Measurements from ENCODE around the gene DNAJB1.
A peak's percentile ranks its signal among the peaks of the same experiment; 100 is the strongest.
"Not testable (repeated sequence)": the region's sequence is repeated elsewhere in the genome, so short reads cannot be mapped to it uniquely, and the experiment has no call there.

DNAJB1 gene

DNA sequence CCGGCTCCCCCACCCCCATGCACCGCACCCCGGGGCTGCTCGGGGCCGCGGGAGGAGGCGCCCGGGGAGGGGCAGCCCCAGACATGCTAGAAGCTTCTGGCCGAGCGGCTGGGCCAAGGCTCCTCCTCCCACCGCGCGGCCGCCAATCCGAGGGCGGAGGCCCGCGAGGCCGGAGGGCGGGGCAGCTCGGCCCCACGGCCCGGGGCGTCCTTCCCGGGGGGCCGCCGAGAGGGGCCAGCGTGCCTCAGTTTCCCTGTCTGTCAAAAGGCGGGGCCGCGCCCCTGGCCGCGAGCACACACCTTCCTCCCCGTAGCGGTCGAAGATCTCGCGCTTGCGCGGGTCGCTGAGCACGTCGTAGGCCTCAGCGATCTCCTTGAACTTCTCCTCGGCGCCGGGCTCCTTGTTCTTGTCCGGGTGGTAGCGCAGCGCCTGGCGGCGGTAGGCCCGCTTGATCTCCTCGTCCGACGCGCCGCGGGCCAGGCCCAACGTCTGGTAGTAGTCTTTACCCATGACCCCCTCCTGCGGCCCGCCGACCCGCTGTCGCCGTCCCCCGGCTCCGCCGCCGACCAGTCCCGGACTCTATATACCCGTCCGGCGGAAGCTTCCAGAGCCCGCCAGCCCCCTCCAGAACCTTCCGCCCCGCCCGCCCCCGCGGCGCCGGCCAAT, at the start of gene DNAJB1:
Gene DNAJB1 (minus strand): TSS at position 558 of the 666 bp plus-strand sequence. CDS start 48 bp downstream, at position 510.
- peak; percentile 68 for DNase-seq

DNA sequence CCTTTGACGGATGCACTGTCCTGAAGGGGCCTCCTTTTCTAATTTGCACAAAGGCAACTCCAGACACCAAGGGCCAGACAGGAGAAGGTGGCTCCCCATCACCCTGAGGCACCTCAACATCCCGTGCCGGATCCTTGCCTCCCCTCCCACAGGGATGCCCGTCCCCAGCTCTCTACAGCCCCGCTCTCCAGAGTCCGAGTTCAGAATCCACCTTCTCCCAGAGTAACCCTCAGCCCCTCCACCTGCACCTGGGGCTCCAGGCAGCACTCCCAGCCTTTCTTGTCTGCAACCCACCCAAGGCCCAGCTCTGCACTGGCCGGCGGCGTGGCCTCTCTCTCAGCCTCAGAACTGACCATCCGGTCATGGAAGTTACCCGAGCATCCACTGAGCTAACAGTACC, 48.9 kb upstream of the DNAJB1 start:
- no peak for DNase-seq

DNA sequence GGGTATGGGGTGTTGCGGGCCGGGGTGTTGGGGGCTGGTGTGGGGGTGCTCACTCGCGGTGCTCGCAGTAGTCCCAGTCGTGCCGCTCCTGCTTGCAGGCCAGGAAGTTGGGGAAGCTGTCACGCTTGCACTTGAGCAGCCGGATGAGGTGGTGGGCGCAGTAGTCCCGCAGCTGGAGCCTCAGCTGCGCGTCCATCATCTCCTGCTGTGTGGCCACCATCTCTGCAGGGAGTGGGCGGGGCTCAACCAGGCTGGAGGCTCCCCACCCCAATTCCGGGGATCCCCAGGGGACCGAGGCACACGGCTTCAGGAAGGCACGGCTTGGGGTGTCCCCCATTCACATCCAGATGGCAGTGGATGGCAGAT, 48.5 kb upstream of the DNAJB1 start:
- DNase-seq: no peak

DNA sequence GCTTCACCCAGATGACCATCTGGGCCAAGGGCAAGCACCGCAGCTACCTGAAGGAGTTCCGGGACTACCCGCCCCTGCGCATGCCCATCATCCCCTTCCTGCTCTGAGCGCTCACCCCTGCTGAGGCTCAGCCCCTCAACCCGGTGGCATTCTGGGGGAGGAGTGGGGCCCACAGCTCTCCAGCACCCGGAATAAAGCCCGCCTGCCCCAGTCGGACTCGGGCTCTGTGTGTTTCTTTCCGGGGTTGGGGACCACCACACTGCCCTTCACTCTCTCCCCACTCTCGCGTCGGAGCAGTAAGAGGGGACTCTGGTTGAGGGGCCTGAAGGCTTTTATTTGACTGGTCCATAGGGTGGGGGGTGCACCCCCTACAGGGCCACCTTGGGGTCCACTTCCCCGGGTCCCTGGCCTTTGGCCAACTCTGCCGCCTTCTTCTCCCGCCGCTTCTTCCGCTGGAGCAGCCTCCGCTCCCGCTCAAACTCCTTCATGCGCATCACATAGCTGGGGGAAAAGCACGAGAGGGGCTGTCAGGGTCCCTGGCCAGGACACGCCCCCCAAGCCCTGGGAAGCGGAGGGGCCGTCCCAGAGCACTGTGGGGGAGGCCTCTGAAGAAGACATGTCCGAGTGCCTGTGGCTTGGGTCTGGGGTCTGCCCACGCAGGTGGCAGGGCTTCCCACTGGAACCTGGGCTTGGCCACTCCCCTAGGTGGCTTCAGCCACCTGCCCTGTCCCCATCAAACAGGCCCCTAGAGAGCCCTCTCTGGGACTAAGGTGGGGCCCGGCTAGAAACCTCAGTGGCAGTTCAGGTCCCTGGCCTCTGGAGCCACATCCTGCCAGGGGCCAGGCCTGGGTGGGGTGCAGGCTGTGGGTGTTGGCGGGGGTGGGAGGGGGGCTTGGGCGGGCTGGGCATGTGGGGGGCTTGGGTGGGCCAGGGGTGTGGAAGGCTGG, 47.8 kb upstream of the DNAJB1 start:
- no peak for DNase-seq

DNA sequence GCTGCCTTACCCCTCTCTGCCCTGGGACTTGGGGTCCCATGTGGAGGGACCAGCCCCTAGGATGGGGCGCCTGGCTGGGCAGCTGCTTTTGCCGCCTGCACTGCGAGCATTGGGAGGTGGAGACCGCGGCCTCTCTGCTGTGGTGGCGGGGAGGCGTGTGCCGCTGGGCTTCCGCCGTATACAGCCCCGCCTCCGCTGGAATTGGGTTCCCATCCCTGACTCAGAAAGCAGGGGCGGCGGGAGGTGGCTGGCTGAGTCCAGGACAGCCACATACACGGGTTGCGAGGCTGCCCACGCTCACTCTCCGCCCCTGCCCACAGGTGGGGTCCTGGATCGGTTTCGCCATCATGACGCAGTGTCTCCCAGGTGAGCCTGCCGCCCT, 47.1 kb upstream of the DNAJB1 start:
- DNase-seq: no peak

DNA sequence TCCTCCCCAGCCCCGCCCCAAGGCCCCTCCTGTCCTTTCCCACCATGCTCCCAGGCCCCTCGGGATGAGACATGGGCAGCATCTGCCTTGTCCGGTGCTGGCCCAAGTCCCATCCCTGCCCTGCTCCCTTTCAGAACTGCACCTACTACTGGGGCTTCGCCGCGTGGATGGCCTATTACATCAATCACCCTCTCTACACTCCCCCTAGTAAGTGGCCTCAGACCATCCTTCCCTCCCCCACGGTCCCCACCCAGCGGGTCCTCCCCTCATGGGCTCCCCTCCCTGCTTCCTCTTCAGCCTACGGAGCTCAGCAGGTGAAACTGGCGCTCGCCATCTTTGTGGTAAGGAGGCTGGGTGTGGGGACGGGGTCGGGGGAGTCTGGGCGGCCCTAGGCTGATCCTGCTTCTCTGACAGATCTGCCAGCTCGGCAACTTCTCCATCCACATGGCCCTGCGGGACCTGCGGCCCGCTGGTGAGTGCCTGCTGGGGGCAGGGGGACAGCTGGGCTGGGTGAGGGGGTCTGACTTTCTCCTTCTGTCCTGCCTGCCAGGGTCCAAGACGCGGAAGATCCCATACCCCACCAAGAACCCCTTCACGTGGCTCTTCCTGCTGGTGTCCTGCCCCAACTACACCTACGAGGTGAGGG, 46.6 kb upstream of the DNAJB1 start:
- not testable (repeated sequence) for DNase-seq

DNA sequence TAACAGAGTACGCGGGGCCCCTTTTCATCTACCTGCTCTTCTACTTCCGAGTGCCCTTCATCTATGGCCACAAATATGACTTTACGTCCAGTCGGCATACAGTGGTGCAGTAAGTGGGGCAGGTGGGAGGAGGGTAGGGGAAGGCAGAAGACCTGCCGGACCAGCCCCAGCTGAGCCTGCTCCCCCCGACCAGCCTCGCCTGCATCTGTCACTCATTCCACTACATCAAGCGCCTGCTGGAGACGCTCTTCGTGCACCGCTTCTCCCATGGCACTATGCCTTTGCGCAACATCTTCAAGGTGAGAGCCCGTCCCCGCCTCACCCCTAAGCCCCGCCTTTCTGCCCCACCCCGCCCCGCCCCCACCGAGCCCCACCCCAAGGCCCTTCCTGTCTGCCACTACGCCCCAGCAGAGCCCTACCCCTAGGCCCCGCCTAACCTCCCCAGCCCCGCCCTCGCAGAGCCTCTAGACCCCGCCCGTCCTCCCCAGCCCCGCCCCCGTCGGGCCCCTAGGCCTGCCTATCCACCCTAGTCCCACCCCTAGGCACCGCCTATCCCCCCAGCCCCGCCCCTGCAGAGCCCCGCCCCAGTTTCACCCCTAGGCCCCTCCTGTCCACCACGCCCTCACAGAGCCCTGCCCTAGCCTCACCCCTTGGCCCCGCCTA, 45.9 kb upstream of the DNAJB1 start:
- DNase-seq: peak; percentile 89

DNA sequence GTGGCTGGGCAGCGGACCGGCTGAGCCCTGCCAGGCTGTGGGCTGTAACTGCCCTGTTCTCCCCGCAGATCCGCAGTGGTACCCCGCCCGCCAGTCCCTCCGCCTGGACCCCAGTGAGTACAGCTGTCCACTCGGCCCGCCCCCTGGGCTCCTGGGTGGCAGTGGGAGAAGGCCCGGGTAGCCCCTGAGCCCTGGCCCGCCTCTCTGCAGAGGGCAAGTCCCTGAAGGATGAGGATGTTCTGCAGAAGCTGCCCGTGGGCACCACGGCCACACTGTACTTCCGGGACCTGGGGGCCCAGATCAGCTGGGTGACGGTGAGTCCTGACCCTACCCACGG, 45.4 kb upstream of the DNAJB1 start:
- no peak for DNase-seq

DNA sequence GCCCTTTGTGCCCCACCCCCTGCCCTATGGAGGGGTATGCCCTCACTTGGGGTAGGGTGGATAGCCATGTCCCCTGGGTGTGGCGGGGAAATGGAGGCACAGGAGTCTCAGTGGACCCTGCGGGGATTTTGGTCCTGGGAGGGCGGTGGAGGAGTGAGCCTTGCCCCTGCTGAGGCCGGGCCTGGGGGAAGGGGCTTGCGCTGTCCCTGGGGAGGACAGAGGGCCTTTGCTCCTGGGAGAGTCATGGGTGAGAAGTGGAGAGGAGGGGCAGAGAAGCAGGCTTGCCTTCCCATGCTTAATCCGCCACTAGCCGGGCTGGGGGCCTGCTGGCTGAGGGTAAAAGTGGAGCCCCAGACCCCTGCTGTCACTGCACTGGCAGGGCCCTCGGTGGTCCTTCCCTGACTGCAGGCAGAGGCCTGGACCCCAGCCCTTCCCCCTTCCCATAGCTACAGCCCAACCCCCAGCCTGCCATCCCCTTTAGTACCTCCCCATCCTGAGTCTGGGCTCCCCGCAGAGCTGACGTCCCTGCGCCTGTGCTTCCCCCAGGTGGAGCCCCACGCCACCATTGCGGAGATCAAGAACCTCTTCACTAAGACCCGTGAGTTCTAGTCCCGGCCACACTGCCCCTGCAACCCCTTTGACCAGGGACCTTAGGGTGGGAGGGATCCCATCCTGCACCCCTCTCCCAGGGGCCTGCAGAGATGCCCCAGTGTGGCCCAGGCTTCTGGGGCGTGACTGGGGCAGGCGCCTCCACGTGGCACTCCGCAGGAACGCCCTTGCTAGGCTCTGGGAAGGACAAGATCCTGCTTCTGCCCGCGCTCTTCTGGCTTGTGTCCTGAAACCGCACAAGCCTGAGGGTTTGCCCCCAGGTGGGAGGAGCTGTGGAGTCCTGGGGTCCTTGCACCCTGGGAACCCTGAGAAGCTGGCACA, 44.7 kb upstream of the DNAJB1 start:
- no peak for DNase-seq

DNA sequence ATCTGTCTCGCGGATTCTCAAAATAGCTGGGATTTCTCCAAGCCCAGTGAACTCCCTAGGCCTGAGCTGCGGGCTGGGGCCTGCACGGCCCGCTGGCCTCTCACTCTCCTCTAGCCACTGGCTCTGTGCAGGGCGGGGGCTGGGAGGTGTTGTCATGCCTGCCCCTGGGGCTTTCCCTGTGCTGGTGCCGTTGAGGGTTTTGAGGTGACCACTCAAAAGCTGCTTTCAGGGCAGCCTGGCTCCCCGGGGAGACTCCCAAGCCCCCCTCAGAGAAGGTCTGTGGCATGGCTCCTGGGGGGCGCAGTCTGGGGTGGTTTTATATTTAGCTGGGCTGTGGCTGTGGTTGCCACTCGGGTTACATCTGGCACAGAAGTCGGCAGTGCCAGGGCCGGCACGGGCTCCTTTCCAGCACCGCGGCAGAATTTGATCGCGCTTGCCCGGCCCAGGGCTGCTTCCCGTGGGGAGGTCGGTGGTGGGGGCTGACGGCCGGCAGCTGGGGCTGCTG, 43.7 kb upstream of the DNAJB1 start:
- DNase-seq: no peak

DNA sequence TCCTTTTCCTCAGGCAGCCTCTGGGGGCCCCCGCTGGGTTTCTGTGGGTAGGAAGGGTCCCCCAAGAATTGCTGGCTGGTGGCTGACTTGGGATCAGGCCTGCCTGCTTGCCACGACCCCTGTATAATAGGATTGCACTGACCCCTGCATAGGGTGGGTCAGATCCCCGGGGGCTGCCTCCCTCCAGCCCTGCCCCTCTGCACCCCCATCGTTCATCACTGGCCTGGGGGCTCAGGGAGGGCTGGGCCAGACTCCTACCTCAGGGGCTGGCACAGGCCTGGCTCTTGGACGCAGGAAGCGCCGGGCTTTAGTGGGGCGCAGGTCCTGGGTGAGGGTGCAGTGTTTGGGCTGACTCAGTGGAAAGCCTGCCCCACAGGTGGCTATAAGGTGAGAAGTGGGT, 43.1 kb upstream of the DNAJB1 start:
- no peak for DNase-seq

DNA sequence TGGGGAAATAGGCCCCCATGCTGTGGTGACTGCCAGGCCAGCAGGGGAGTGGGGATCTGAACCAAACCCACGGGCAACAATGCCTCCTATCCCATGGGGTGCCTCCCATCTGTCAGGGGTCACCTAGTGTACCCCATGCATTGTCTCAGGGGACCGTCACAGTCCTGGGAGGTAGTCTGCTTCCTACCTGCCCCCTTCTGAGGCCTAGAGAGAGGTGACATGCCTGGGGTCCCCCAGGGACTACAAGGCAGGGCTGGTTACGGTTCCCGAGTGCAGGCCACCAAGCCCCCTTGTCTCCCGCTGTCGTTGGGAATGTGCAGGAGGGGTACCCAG, 42.5 kb upstream of the DNAJB1 start:
- no peak for DNase-seq

DNA sequence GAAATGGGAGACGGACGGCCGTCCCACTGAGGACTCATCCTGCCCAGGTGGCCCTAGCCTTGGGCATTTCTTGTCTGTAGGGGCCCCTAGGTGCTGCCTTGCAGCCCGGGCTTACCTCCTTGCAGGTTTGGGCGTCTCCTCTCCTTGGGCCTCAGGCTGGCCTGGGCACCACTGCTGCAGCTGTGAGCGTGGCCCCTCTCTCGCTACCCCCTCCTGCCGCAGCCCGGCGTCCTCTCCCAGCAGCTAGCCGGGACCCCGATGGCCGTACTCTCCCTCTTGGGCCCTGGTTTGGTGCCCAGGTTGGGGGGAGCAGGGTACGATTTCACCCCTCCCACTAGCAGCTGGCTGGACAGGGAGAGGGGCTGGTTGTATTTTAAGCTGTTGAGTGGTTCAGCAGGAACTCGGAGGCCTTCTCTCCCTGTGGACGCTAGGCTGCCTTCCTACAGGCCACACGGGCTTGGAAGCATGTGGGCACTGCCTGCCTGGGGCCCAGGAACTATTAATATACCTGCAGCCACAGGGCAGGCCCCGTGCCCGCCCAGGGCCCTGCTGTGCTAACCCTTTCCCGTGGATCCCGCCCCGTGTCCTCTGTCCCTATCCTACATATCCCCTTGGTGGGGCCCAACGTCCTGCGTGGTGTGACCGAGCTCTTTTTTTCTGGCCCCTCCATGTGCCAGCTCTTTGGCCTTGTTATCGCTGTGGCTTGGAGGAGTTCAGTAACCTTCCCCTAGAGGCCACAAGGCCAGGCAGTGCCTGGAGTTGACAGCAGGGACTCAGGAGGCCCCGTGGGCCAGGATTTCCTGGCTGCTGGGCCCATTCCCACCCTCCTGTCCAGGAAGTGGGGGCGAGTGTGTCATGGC, 41.9 kb upstream of the DNAJB1 start:
- no peak for DNase-seq

DNA sequence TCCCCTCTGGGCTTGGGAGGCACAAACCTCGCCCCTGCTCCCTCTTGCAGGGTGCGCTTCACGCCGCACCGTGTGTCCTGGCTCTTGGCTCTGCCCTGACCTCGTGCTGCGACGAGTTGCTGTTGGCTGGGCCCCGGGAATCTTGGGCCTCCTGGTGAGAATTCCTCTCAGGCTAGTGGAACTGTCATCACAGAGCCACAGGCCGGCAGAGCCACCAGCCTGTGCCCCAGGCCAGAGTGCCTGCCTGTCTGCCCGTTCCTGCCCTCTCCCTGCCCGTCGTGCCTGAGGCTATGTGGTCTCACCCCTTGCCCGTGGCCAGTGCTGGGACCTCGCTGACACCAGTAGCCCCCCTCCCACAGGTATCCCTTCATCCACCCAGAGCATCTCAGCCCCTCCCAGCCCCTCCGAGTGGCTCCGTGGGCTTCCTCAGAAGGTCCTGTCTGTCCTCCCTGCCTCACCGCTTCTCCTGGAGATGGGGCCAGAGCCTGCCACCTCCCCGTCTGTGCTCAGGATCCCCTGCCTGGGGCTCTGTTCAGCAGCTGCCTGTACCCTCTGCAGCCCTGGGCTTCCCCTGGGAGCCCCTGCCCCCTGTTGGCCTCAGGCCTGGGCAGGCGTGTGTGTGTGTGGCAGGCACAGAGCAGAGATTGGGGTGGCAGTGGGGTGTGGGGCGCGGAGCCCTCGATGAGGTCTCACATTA, 40.3 kb upstream of the DNAJB1 start:
- no peak for DNase-seq

DNA sequence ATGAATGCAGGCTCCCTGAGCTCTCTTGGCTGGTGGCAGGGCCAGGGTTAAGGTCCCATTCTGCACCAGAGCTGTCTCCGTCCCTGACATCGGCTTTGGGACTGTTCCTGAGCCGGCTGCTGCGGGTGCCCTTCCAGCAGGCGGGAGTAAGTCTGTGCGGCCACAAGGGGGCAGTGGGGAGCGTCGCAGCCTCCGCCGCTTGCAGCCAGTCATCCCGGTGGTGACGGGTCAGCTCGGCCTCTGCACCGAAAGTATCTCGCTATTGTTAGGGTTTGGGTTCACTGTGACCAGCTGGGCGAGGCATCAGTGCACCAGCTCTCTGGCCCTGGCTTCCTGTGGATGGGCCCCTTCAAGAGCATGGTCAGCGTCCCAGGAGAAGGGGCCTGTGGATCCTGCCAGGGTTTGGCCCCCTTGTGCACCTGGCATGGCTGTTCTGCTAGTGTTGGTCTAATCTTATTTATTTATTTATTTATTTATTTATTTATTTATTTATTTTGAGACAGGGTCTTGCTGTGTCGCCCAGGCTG, 38.5 kb upstream of the DNAJB1 start:
- peak; percentile 87 for DNase-seq

DNA sequence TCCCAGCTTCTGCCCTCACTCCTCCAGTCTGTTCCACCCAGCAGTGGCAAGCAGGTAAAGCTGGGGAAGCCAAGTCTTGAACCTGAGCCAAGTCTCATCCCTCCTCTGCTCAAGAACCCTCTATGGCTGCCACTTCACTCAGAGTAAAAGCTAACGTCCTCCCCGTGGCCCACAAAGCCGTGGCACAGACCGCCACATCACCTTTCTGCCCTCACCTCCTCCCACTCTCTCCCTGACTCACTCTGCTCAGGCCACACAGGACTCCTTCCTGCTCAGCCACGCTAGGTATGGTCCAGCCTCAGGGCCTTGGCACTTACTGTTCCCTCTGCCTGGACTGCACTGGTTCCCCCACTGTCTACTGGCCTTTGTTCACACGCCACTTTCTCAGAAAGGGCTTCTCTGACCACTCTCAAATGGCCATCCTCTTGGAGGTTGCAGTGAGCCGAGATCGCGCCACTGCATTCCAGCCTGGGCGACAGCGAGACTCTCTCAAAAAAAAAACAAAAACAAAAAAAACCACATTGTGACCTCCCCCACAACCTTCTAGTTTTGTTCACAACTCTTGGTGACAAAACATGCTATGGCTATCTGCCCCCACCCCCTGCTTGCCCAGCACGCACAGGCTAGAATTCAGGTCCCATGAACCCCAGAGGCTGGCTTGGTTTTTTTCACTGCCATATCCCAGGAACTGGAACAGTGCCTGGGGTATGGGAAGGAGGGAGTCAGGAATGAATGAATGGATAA, 37.9 kb upstream of the DNAJB1 start:
- peak; percentile 45 for DNase-seq

DNA sequence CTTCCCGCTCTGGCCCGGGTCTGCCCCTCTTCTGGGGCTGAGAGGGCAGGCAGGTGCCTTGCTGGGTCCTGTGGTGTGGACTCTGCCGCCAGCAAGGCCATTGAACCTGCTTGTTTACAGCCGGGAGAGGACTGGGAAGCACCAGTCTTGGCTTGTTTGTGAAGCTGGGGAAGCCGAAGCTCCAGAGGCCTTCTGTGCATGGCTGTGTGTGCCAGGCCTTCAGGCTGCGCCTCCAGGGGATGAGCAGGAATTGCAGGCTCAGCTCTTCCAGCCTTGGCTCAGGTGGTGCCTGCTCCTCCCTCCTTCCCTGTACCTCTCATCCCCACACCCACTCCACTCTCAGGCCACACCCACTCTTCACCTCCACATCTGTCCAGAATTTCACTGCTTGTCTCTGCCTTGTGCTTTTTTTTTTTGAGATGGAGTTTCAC, 36.2 kb upstream of the DNAJB1 start:
- no peak for DNase-seq

DNA sequence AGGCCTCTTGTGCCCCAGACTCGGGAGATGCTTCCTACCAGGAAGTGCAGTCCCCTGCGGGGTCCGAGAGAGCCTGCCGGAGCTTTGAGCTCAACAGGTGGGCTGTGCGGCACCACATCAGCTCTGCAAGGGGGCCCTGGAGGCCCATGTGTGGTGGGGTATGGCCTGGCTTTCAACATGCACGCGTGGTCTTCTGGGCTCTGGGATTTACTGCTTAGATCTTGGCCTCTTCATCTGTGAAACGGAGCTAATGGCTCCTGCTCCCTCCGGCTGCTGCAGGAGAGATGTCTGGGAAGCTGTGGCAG, 35.7 kb upstream of the DNAJB1 start:
- DNase-seq: no peak

DNA sequence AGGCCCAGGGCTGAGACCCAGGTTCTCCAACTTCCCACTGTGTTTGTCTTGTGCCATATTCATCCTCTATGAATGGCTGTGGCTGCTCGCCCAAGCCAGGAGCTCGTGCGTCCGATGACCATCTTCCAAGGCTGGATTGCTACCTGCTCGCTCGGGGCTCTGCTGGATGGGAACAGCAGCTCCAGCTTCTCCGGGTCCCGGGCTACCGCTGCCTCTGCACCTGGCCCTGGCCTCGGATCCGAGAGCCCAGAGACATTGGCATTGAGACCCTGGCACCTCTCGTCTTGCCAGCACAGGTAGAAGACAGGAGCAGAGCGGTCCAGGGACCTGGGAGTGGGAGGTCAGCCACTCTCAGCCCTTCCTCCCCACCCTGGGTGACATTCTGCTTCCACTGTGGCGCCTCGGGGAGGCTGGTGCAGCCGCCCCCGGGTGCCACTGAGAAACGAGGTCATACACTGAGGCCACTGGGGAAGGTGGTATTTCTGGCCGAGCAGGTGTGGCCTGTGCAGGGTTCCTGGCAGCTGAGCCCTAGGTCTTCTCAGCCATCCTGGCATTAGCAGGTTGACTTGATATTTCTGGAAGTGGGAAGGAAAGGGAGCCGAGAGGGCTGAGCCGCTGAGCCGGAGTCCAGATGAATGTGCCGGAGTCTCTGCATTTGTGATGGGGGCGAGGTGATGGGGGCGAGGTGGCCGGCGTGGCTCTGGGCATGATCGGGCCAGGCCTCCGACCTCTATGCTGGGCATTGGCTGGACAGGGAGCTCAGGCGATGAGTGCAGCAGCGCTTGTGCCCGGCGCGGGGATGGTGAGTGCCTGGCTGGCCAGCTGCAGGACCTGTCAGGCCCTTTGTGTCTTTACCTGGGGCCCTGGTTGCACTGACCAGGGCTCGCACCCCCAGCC, 35.1 kb upstream of the DNAJB1 start:
- no peak for DNase-seq
